ENCODE results near the gene GPR17. TPM values are rescaled to one million over a fixed set of nuclear protein-coding genes. Genes with fewer than 3 reads are reported as not detected.

GPR17 gene
- total RNA-seq, 1 experiment from 2014 or later = 0.35 TPM

- Histone ChIP-seq H3K14ac (ENCODE audit: insufficient read depth, low read length) (no peak overlapping the region), H3K4me2 (ENCODE audit: insufficient read depth, insufficient read length, low read length) (no peak overlapping the region), H3K23ac (ENCODE audit: insufficient read length, low read depth, low read length) (no peak overlapping the region), H4K20me1 (ENCODE audit: control insufficient read depth, insufficient read depth, insufficient read length) (no peaks in the 10 kb centered on the region), H2AFZ (ENCODE audit: low read length) (no peak overlapping the region), H2BK120ac (ENCODE audit: low read depth, low read length, poor library complexity, severe bottlenecking) (no peak overlapping the region), H4K8ac (replicated peaks; ENCODE audit: insufficient read length, low read depth, low read length) (no peak overlapping the region), H3K4ac (ENCODE audit: low read depth, low read length) (no peak overlapping the region), H2BK12ac (ENCODE audit: insufficient read length, low read depth, low read length) (no peak overlapping the region), H3K27me3 (ENCODE audit: insufficient read depth, low read length) (no peaks in the 10 kb centered on the region), H3K9ac (ENCODE audit: extremely low read depth, insufficient read length, low read length) (no peak overlapping the region), H2BK20ac (ENCODE audit: low read depth, low read length, poor library complexity, severe bottlenecking) (no peak overlapping the region), H3T11ph (ENCODE audit: low read length) (no peak overlapping the region), H4K91ac (ENCODE audit: insufficient read length, low read depth, low read length) (no peak overlapping the region), H4K5ac (ENCODE audit: insufficient read length, low read depth, low read length) (no peak overlapping the region), H2AK5ac (ENCODE audit: insufficient read length, low read length) (no peak overlapping the region), H2BK5ac (ENCODE audit: insufficient read length, low read length) (no peak overlapping the region), H3K23me2 (ENCODE audit: insufficient read length, low read depth, low read length, poor library complexity, severe bottlenecking) (no peaks in the 10 kb centered on the region), H2BK15ac (ENCODE audit: low read depth, low read length) (no peak overlapping the region), H3K79me2 (ENCODE audit: insufficient read depth, low read length) (no peaks in the 10 kb centered on the region), H3K56ac (ENCODE audit: insufficient read length, low read depth, low read length) (no peak overlapping the region), H3K27ac (ENCODE audit: insufficient read length, low read depth, low read length) (no peak overlapping the region), H3K79me1 (ENCODE audit: insufficient read depth, low read depth, low read length, poor library complexity, severe bottlenecking) (no peaks in the 10 kb centered on the region), H3K18ac (ENCODE audit: insufficient read length, low read depth, low read length) (no peak overlapping the region), H3K4me1 (ENCODE audit: insufficient read depth, low read length) (no peaks in the 10 kb centered on the region), H3K9me3 (ENCODE audit: control insufficient read depth, low read depth, low read length) (no peaks in the 10 kb centered on the region)
- H3K36me3 Mint-ChIP-seq (ENCODE audit: insufficient read depth in 1 of 3, low read depth in 3 of 3) = no peaks in the 10 kb centered on the region
- peaks cover 0 to 4% of the 10 kb centered on the region in 2 experiments; a peak in 2 of 4 replicates for H3K4me1 Mint-ChIP-seq
- no peak overlapping the region for H3K4me3 Mint-ChIP-seq
- no peak for DNase-seq
- no peaks in the 10 kb centered on the region; the same call in 1 of the 2 replicates for H3K27me3 Mint-ChIP-seq (ENCODE audit: low read depth)
- TF ChIP-seq CTCF (conservative IDR thresholded peaks at IDR 0.05) = no peak
- H3K9me3 Mint-ChIP-seq = no peaks in the 10 kb centered on the region
- H3K27ac Mint-ChIP-seq = no peak overlapping the region
- no CpG with 5 or more reads among the region's 9 CpGs for WGBS (ENCODE audit: extremely low coverage, insufficient read length, low lambda C conversion rate)
Observed at GRCh38 chr2:127629637-127630036, 16.3 kb upstream of the GPR17 start.

Measured in H9 (cell line).